Measurements from ENCODE around the gene TMPRSS11B.

Gene TMPRSS11B

DNA sequence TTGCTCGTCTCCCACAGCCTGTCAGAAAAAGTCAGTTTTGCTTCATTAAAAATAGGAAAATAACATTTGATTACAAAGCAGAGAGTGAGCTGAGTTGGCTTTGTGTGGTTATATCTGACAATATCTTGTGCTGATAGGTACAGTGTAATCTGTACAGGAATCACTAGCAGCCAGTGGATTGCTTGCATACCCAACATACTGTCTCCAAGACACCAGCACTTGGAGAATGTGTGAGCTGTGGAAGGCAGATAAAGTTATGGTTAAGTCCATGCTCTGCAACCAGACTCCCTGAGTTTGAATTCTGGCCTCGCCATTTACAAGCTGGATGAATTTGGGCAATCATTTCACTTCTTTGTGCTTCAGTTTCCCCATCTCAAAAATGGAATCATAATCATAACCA, 58.3 kb downstream of the TMPRSS11B start:
- no peak for DNase-seq (ENCODE audit: low read depth)
- no peak overlapping the region for H3K4me3 ChIP-seq (ENCODE audit: low read depth, low read length)
- TF ChIP-seq, protein P1, sequence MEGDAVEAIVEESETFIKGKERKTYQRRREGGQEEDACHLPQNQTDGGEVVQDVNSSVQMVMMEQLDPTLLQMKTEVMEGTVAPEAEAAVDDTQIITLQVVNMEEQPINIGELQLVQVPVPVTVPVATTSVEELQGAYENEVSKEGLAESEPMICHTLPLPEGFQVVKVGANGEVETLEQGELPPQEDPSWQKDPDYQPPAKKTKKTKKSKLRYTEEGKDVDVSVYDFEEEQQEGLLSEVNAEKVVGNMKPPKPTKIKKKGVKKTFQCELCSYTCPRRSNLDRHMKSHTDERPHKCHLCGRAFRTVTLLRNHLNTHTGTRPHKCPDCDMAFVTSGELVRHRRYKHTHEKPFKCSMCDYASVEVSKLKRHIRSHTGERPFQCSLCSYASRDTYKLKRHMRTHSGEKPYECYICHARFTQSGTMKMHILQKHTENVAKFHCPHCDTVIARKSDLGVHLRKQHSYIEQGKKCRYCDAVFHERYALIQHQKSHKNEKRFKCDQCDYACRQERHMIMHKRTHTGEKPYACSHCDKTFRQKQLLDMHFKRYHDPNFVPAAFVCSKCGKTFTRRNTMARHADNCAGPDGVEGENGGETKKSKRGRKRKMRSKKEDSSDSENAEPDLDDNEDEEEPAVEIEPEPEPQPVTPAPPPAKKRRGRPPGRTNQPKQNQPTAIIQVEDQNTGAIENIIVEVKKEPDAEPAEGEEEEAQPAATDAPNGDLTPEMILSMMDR (IDR thresholded peaks at IDR 0.05; ENCODE audit: low read depth, low read length, missing control alignments): no peak
- in situ Hi-C loops (cut with HindIII; ENCODE audit: low sequenced_read_pairs): no loop called here

DNA sequence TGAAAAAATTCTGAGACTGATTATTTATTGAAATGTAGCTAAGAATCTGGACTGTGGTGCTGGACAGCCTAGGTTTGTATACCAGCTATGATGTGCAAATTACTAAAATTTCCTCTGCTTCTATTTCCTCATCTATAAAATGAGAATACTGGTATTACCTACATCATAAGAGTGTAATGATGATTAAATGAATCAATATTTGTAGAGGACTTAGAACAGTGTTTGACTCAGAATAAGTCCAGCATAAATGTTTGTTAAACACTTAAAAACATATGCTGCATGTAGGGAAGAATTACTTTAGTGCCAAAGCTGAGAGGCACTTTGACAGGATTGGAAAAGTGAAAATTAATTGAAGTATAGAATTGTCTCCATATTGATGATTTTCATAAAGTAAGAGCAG, 60.6 kb downstream of the TMPRSS11B start:
- no peak overlapping the region for H3K4me3 ChIP-seq (ENCODE audit: low read depth, low read length)
- TF ChIP-seq, protein P1 (IDR thresholded peaks at IDR 0.05; ENCODE audit: low read depth, low read length, missing control alignments): no peak
- in situ Hi-C loops (cut with HindIII; ENCODE audit: low sequenced_read_pairs): no loop called here
- DNase-seq (ENCODE audit: low read depth): no peak

DNA sequence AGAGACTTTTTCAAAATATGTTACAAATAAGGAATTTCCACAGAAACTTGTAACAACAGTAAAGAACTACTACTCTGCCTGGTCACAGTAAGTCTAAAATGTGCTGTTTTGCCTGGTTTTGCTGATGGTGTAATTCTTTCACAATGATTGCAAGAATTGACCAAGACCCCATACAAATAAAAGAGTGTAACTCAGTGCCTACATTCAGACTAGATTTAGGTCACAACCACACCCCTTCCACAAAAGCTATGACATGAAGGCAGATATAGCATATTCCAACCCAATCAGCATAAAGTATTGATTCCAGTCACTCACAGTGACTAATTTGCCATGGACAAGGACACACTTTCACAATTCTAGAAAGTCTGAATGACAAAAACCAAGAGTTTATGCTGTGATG, 62.1 kb downstream of the TMPRSS11B start:
- H3K4me3 ChIP-seq (ENCODE audit: low read depth, low read length): no peak overlapping the region
- in situ Hi-C loops (cut with HindIII; ENCODE audit: low sequenced_read_pairs): no loop called here
- no peak for DNase-seq (ENCODE audit: low read depth)
- TF ChIP-seq, protein P1 (IDR thresholded peaks at IDR 0.05; ENCODE audit: low read depth, low read length, missing control alignments): no peak

DNA sequence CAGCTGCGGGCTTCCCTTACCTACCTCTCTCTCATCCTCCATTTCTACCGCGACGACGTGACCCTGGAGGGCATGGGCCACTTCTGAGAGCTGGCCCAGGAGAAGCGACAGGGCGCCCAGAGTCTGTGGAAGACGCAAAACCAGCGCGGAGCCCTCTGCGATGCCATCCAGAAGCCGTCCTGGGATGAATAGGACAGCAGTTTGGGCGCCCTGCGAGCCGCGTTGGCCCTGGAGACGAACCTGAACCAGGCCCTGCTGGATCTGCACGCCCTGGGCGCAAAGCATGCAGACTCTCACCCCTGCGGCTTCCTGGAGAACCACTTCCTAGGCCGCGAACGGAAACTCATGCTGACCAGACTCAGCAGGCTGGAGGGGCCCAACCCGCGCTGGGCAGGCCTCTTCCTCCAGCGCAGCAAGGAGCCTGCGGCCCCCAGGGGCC, 63.1 kb downstream of the TMPRSS11B start:
- no peak for DNase-seq (ENCODE audit: low read depth)
- H3K4me3 ChIP-seq (ENCODE audit: low read depth, low read length): no peak overlapping the region
- in situ Hi-C loops (cut with HindIII; ENCODE audit: low sequenced_read_pairs): no loop called here
- TF ChIP-seq, protein P1 (IDR thresholded peaks at IDR 0.05; ENCODE audit: low read depth, low read length, missing control alignments): no peak

DNA sequence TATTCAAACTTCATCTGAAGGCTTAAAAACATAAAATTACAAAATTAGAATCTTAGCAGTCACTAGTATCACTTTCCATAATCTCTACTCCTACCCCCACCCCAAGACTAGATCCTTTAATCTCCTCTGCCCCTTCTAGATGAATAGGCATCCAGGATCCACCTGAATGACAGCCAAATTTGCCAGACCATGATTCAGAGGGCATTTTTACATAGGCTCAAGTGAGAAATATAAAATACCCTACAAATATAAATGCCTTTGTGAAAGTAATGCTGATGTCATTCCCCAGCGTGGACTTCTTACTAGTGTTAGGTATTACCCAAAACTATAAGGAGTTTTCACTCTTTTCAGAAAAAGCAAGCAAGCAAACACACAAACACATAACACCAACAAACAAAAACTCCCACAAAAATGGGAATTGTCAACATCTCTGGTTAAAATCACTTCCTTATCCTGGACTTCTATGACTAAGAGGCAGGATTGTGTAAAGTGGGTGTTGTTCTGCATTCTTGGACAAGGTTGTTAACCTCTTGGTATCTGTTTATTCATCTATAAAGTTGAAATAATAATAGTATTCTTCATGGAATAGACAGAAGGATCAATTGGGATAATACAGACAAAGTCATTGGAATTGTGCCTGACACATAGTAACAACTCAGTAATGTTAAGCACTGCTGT, 64.5 kb downstream of the TMPRSS11B start:
- no peak for DNase-seq (ENCODE audit: low read depth)
- TF ChIP-seq, protein P1 (IDR thresholded peaks at IDR 0.05; ENCODE audit: low read depth, low read length, missing control alignments): no peak
- in situ Hi-C loops (cut with HindIII; ENCODE audit: low sequenced_read_pairs): no loop called here
- H3K4me3 ChIP-seq (ENCODE audit: low read depth, low read length): no peak overlapping the region

DNA sequence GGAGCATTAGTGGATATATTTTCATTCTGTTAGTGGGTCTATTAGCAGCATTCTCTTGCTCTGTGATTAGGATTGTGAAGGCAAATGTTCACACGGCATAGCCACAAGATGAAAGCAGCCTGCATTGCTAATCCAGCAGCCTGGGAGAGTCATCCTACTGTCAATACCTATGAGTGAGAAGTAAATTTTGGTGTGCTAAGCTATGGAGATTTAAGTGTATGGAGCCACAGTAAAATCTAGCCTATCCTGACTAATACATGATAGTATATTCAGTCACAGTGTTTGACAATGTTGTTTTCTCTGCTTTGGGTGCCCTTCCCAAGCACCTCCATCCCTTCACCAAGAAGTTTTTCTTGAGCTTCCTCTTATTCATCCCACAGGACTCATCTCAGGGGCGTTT, 68.6 kb downstream of the TMPRSS11B start:
- in situ Hi-C loops (cut with HindIII; ENCODE audit: low sequenced_read_pairs): no loop called here
- H3K4me3 ChIP-seq (ENCODE audit: low read depth, low read length): no peak overlapping the region
- DNase-seq (ENCODE audit: low read depth): no peak
- TF ChIP-seq, protein P1 (IDR thresholded peaks at IDR 0.05; ENCODE audit: low read depth, low read length, missing control alignments): no peak
